Adrenal gland (tissue), 5 donors: ENCODE data around the gene ELL.

Experiments
- POLR2A ChIP-seq, 2 donors: fragments of 450-650 bp; IDR thresholded peaks; one replicate each; pipeline ENCODE4 v1.6.1; 2017; ENCODE audit warnings: antibody characterized with exemption in 2 of 2, mild to moderate bottlenecking in 2 of 2, moderate library complexity in 1 of 2
- TF ChIP-seq, protein P1 (sequence below), 6 experiments: fragments of 450-650 bp in 4 of 6; fragments of 200-600 bp in 2 of 6; sonication (generic) in 1 of 6; IDR thresholded peaks; 1 replicate in 5 of 6; 2 replicates in 1 of 6; pipeline versions ENCODE4 v1.5.1 to v1.8.0; 2016 to 2021; ENCODE audit warnings: antibody characterized with exemption in 6 of 6, mild to moderate bottlenecking in 2 of 6, moderate library complexity in 1 of 6
- donor health status: DM: no; HTN: no; CAD: no.

- no peak for TF ChIP-seq POLR2A (IDR thresholded peaks at IDR 0.05)
- TF ChIP-seq, protein P1, sequence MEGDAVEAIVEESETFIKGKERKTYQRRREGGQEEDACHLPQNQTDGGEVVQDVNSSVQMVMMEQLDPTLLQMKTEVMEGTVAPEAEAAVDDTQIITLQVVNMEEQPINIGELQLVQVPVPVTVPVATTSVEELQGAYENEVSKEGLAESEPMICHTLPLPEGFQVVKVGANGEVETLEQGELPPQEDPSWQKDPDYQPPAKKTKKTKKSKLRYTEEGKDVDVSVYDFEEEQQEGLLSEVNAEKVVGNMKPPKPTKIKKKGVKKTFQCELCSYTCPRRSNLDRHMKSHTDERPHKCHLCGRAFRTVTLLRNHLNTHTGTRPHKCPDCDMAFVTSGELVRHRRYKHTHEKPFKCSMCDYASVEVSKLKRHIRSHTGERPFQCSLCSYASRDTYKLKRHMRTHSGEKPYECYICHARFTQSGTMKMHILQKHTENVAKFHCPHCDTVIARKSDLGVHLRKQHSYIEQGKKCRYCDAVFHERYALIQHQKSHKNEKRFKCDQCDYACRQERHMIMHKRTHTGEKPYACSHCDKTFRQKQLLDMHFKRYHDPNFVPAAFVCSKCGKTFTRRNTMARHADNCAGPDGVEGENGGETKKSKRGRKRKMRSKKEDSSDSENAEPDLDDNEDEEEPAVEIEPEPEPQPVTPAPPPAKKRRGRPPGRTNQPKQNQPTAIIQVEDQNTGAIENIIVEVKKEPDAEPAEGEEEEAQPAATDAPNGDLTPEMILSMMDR (IDR thresholded peaks at IDR 0.05), result no peak
Measured at GRCh38 chr19:18537431-18537830, 15.6 kb upstream of the ELL start.
